SK-N-SH (cell line): Measurements from ENCODE around the gene GAB2. TPM values are rescaled to one million over a fixed set of nuclear protein-coding genes. Genes with fewer than 3 reads are reported as not detected.
A peak's percentile ranks its signal among the peaks of the same experiment; 100 is the strongest.

Source experiments
- CTCF ChIA-PET: fragments of 300-600, 350-600 bp; formaldehyde crosslinking; extraction: SDS; loops from one replicate; lab custom pipeline; 2021; lab: Yijun Ruan, JAX
- POLR2A ChIA-PET: fragments of 350-600 bp; sonication (Branson Sonifier 250); formaldehyde crosslinking; extraction: SDS; loops from one replicate; lab custom pipeline; 2020; ENCODE audit warnings: antibody characterized with exemption, inconsistent platforms; lab: Yijun Ruan, JAX
- DNase-seq: peaks from one replicate; pipeline ENCODE4 v3.0.0; 2012
- H2AFZ ChIP-seq: fragments of 200-600 bp; sonication (generic); 2 replicates; pipeline ENCODE4 v1.8.1; 2016; ENCODE audit warnings: antibody characterized with exemption, mild to moderate bottlenecking, low read depth
- H3F3A ChIP-seq: fragments of 200-600 bp; sonication (generic); replicated peaks from 2 replicates; pipeline ENCODE3; 2016; ENCODE audit warnings: antibody characterized with exemption, mild to moderate bottlenecking; ENCODE audit not compliant: insufficient read depth
- H3K27ac ChIP-seq, 2 experiments: fragments of 200-500 bp in 1 of 2; fragments of 200-600 bp in 1 of 2; sonication (Bioruptor generic) in 1 of 2; sonication (generic), shearing (Covaris generic) in 1 of 2; 2 replicates each; pipeline versions ENCODE4 v1.5.1 to v1.6.1; 2014 to 2016; ENCODE audit warnings: low read depth in 2 of 2, inconsistent platforms in 1 of 2, low read length in 1 of 2, mild to moderate bottlenecking in 1 of 2, mixed read lengths in 1 of 2
- H3K27me3 ChIP-seq: fragments of 200-600 bp; sonication (generic), shearing (Covaris generic); 2 replicates; pipeline ENCODE4 v1.6.1; 2016; ENCODE audit warnings: mixed run types; ENCODE audit not compliant: insufficient read depth
- H3K36me3 ChIP-seq, 2 experiments: fragments of 200-500 bp in 1 of 2; fragments of 200-600 bp in 1 of 2; sonication (Bioruptor generic) in 1 of 2; sonication (generic) in 1 of 2; replicated peaks in 1 of 2; 2 replicates each; pipeline versions ENCODE3 to v1.5.1; 2014 to 2016; ENCODE audit warnings: low read length in 1 of 2, mild to moderate bottlenecking in 1 of 2; ENCODE audit not compliant: insufficient read depth in 2 of 2, control insufficient read depth in 1 of 2
- H3K4me1 ChIP-seq, 2 experiments: fragments of 200-500 bp in 1 of 2; fragments of 200-600 bp in 1 of 2; sonication (Bioruptor generic) in 1 of 2; sonication (generic), shearing (Covaris generic) in 1 of 2; 2 replicates each; pipeline versions ENCODE4 v1.5.1 to v1.6.1; 2014 to 2016; ENCODE audit warnings: low read depth in 1 of 2, low read length in 1 of 2, mixed run types in 1 of 2; ENCODE audit not compliant: insufficient read depth in 2 of 2, control insufficient read depth in 1 of 2
- H3K4me2 ChIP-seq: fragments of 200-600 bp; sonication (generic), shearing (Covaris generic); 2 replicates; pipeline ENCODE4 v1.6.1; 2017; ENCODE audit warnings: mixed run types
- H3K4me3 ChIP-seq, 2 experiments: fragments of 200-500 bp in 1 of 2; fragments of 200-600 bp in 1 of 2; sonication (Bioruptor generic) in 1 of 2; sonication (generic), shearing (Covaris generic) in 1 of 2; 2 replicates each; pipeline versions ENCODE4 v1.5.1 to v1.8.1; 2014 to 2016; ENCODE audit warnings: low read depth in 2 of 2, inconsistent platforms in 1 of 2, low read length in 1 of 2, mild to moderate bottlenecking in 1 of 2, mixed read lengths in 1 of 2, moderate library complexity in 1 of 2
- H3K79me2 ChIP-seq: fragments of 200-600 bp; sonication (generic); 2 replicates; pipeline ENCODE4 v1.8.1; 2017; ENCODE audit warnings: mild to moderate bottlenecking; ENCODE audit not compliant: insufficient read depth
- H3K9ac ChIP-seq: fragments of 200-600 bp; sonication (generic); 2 replicates; pipeline ENCODE4 v1.6.1; 2017; ENCODE audit warnings: mixed run types
- H3K9me2 ChIP-seq: fragments of 200-600 bp; sonication (generic); 2 replicates; pipeline ENCODE4 v1.6.1; 2017; ENCODE audit warnings: mixed run types
- H3K9me3 ChIP-seq: fragments of 200-600 bp; sonication (generic); 2 replicates; pipeline ENCODE4 v1.6.1; 2017; ENCODE audit warnings: mixed run types, mild to moderate bottlenecking, moderate library complexity
- H4K20me1 ChIP-seq: fragments of 200-600 bp; sonication (generic); 2 replicates; pipeline ENCODE4 v1.6.1; 2017; ENCODE audit warnings: mild to moderate bottlenecking, mixed run types; ENCODE audit not compliant: insufficient read depth
- EP300 ChIP-seq, 2 experiments: IDR thresholded peaks; 2 replicates each; pipeline versions ENCODE4 v1.4.0 to v1.6.1; 2012; ENCODE audit warnings: borderline replicate concordance in 1 of 2, low read depth in 1 of 2, low read length in 1 of 2
- EZH2phosphoT487 ChIP-seq: fragments of 200-600 bp; sonication (generic); IDR thresholded peaks from 2 replicates; pipeline ENCODE4 v1.6.1; 2017; ENCODE audit warnings: low read depth, mixed run types, mild to moderate bottlenecking, antibody characterized with exemption, moderate library complexity, borderline replicate concordance
- FOXJ3 ChIP-seq: sonication (generic); formaldehyde crosslinking; IDR thresholded peaks from 2 replicates; pipeline ENCODE4 v1.5.1; 2020; ENCODE audit warnings: mild to moderate bottlenecking, missing genetic modification reagents
- FOXM1 ChIP-seq: IDR thresholded peaks from 2 replicates; pipeline ENCODE4 v1.4.0; 2012; ENCODE audit warnings: low read depth, mild to moderate bottlenecking
- GABPA ChIP-seq: IDR thresholded peaks from 2 replicates; pipeline ENCODE4 v1.4.0; 2012; ENCODE audit warnings: low read depth, mild to moderate bottlenecking
- GATA2 ChIP-seq: sonication (generic); formaldehyde crosslinking; IDR thresholded peaks from 2 replicates; pipeline ENCODE4 v1.5.0; 2020; ENCODE audit warnings: mild to moderate bottlenecking, missing genetic modification reagents
- JUND ChIP-seq: IDR thresholded peaks from 2 replicates; pipeline ENCODE4 v1.4.0; 2012
- MEF2A ChIP-seq: IDR thresholded peaks from 2 replicates; pipeline ENCODE4 v1.4.0; 2012; ENCODE audit warnings: low read depth, borderline replicate concordance
- MXI1 ChIP-seq: IDR thresholded peaks from 2 replicates; pipeline ENCODE4 v1.6.1; 2012; ENCODE audit warnings: mild to moderate bottlenecking, low read depth, low read length, improper control_type of control experiment
- NFIC ChIP-seq: IDR thresholded peaks from 2 replicates; pipeline ENCODE4 v1.4.0; 2012; ENCODE audit warnings: borderline replicate concordance
- NRF1 ChIP-seq: IDR thresholded peaks from 2 replicates; pipeline ENCODE4 v1.6.1; 2012; ENCODE audit warnings: low read depth, mild to moderate bottlenecking, low read length
- POLR2AphosphoS5 ChIP-seq: IDR thresholded peaks from 2 replicates; pipeline ENCODE4 v1.6.1; 2012; ENCODE audit warnings: low read depth, low read length
- RAD21 ChIP-seq: IDR thresholded peaks from 2 replicates; pipeline ENCODE4 v1.6.1; 2012; ENCODE audit warnings: mild to moderate bottlenecking, low read length
- RCOR1 ChIP-seq: fragments of 150-350 bp; IDR thresholded peaks from 2 replicates; pipeline ENCODE4 v1.6.1; 2017; ENCODE audit warnings: antibody characterized with exemption, low read length
- RFX5 ChIP-seq: IDR thresholded peaks from 2 replicates; pipeline ENCODE4 v1.6.1; 2012; ENCODE audit warnings: mild to moderate bottlenecking, improper control_type of control experiment, low read length
- SIN3A ChIP-seq: IDR thresholded peaks from 2 replicates; pipeline ENCODE4 v1.6.1; 2012; ENCODE audit warnings: low read depth, mild to moderate bottlenecking, low read length, moderate library complexity, borderline replicate concordance
- SMC3 ChIP-seq: IDR thresholded peaks from 2 replicates; pipeline ENCODE4 v1.6.1; 2012; ENCODE audit warnings: low read depth, low read length, improper control_type of control experiment
- TCF12 ChIP-seq: IDR thresholded peaks from 2 replicates; pipeline ENCODE4 v1.4.0; 2012
- WGBS: methylation state at CpG from one replicate; pipeline ENCODE4 v1.1.6; 2017; ENCODE audit warnings: low lambda C conversion rate; 5-methylcytosine and 5-hydroxymethylcytosine counted together
- polyA plus RNA-seq, 3 experiments: library from polyadenylated mRNA; depleted of rRNA; stranded (reverse); fragments of >200 nt; gene quantifications; 2 replicates each; pipeline ENCODE4 v1.2.3, GENCODE V29; 2012
- TF ChIP-seq, protein P1 (sequence below): IDR thresholded peaks from 2 replicates; pipeline ENCODE4 v1.4.0; 2012; ENCODE audit warnings: low read depth
- TF ChIP-seq, protein P2 (sequence below): IDR thresholded peaks from 2 replicates; pipeline ENCODE4 v1.4.0; 2012; ENCODE audit warnings: low read depth, borderline replicate concordance
- TF ChIP-seq, protein P3 (sequence below): fragments of 150-350 bp; IDR thresholded peaks from 2 replicates; pipeline ENCODE4 v1.6.1; 2017; ENCODE audit warnings: antibody characterized with exemption, low read length, low read depth, borderline replicate concordance
- TF ChIP-seq, protein P4 (sequence below): IDR thresholded peaks from 2 replicates; pipeline ENCODE4; 2012
- TF ChIP-seq, protein P5 (sequence below): fragments of 200-600 bp; sonication (generic); IDR thresholded peaks from 2 replicates; pipeline ENCODE4 v1.6.1; 2017; ENCODE audit warnings: antibody characterized with exemption, mild to moderate bottlenecking, moderate library complexity

GAB2 gene
- polyA plus RNA-seq, 1 of the 3 experiments (the other 2 are of a cell fraction): 5.6 TPM

DNA sequence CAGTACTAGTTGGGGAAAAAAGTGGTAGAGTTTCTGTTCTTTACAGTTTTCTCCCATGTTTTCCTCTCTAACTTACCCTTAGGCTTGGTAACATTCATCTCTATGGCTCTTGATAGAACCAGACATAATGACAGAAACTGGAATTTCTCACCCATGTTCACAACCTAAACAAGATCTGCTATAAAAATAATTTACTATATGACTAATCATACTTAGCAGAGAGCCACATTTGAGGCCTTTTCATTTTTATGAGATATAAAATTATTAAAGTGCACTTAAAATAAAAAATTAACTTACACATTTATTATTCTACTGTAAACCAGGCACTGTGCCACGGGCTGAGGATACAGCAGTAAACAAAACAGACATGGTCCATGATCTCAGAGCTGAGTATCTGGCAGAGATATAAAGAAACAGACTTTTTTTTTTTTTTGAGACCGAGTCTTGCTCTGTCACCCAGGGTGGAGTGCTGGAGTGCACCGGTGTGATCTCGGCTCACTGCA lies 98.1 kb downstream of the GAB2 start:
- DNase-seq: peak; percentile 28

More for the DNA sequence above, 98.1 kb downstream of the GAB2 start:
- Histone ChIP-seq H3K27me3 (no peaks in the 10 kb centered on the region), H3K9ac (peak overlapping the region; percentile 22; the same call in 1 of the 2 replicates), H3K4me2 (peak overlapping the region; percentile 69; the same call in 1 of the 2 replicates), H2AFZ (peak overlapping the region; percentile 80; the same call in 1 of the 2 replicates), H3K4me3 (no peak overlapping the region), H3K9me3 (no peaks in the 10 kb centered on the region)
- POLR2A ChIA-PET: interaction anchor here (0.6 to 1.7 kb wide), 5 partner anchors 13 to 148 kb away, joined by 3 to 7 read pairs (median 3); partner anchors contain the start of gene GAB2
- CTCF ChIA-PET: interaction anchor here (1.1 to 1.5 kb wide), 4 partner anchors 11 to 245 kb away, joined by 4 to 7 read pairs (median 6); no protein-coding TSS in a partner anchor
- no peak for TF ChIP-seq RCOR1
- no peak for TF ChIP-seq EZH2phosphoT487
- no peak for TF ChIP-seq POLR2AphosphoS5
- TF ChIP-seq, protein P1, sequence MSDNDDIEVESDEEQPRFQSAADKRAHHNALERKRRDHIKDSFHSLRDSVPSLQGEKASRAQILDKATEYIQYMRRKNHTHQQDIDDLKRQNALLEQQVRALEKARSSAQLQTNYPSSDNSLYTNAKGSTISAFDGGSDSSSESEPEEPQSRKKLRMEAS: no peak
- TF ChIP-seq FOXJ3 (CRISPR knock-in tag): peak; percentile 68; the same call in 1 of the 2 replicates
- 0 out of 2 replicates have a peak, but pooled peaks have one; percentile 14 for TF ChIP-seq GATA2 (CRISPR knock-in tag)
- peak; percentile 63 for TF ChIP-seq TCF12
- TF ChIP-seq EP300 (IDR thresholded peaks at IDR 0.05; ENCODE audit: borderline replicate concordance in 1 of 2, low read depth in 1 of 2, low read length in 1 of 2): peak in 1 of 2 experiments; percentile 72; a peak in 2 of 4 replicates
- no peak for TF ChIP-seq FOXM1
- TF ChIP-seq, protein P2, sequence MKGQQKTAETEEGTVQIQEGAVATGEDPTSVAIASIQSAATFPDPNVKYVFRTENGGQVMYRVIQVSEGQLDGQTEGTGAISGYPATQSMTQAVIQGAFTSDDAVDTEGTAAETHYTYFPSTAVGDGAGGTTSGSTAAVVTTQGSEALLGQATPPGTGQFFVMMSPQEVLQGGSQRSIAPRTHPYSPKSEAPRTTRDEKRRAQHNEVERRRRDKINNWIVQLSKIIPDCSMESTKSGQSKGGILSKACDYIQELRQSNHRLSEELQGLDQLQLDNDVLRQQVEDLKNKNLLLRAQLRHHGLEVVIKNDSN: no peak
- no peak for TF ChIP-seq SMC3
- no peak for TF ChIP-seq SIN3A
- TF ChIP-seq RFX5: no peak
- TF ChIP-seq NFIC: 0 out of 2 replicates have a peak, but pooled peaks have one; percentile 7
- no peak for TF ChIP-seq GABPA
- TF ChIP-seq, protein P3, sequence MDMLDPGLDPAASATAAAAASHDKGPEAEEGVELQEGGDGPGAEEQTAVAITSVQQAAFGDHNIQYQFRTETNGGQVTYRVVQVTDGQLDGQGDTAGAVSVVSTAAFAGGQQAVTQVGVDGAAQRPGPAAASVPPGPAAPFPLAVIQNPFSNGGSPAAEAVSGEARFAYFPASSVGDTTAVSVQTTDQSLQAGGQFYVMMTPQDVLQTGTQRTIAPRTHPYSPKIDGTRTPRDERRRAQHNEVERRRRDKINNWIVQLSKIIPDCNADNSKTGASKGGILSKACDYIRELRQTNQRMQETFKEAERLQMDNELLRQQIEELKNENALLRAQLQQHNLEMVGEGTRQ: no peak
- TF ChIP-seq MXI1: no peak
- TF ChIP-seq NRF1: no peak
- TF ChIP-seq JUND: no peak
- TF ChIP-seq MEF2A: no peak
- TF ChIP-seq, protein P4, sequence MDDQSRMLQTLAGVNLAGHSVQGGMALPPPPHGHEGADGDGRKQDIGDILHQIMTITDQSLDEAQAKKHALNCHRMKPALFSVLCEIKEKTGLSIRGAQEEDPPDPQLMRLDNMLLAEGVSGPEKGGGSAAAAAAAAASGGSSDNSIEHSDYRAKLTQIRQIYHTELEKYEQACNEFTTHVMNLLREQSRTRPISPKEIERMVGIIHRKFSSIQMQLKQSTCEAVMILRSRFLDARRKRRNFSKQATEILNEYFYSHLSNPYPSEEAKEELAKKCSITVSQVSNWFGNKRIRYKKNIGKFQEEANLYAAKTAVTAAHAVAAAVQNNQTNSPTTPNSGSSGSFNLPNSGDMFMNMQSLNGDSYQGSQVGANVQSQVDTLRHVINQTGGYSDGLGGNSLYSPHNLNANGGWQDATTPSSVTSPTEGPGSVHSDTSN: peak; percentile 55
- TF ChIP-seq RAD21: peak; percentile 23; the same call in 1 of the 2 replicates
- TF ChIP-seq, protein P5, sequence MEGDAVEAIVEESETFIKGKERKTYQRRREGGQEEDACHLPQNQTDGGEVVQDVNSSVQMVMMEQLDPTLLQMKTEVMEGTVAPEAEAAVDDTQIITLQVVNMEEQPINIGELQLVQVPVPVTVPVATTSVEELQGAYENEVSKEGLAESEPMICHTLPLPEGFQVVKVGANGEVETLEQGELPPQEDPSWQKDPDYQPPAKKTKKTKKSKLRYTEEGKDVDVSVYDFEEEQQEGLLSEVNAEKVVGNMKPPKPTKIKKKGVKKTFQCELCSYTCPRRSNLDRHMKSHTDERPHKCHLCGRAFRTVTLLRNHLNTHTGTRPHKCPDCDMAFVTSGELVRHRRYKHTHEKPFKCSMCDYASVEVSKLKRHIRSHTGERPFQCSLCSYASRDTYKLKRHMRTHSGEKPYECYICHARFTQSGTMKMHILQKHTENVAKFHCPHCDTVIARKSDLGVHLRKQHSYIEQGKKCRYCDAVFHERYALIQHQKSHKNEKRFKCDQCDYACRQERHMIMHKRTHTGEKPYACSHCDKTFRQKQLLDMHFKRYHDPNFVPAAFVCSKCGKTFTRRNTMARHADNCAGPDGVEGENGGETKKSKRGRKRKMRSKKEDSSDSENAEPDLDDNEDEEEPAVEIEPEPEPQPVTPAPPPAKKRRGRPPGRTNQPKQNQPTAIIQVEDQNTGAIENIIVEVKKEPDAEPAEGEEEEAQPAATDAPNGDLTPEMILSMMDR: no peak
- TF ChIP-seq, all 33 proteins: peak for 7
- H3K4me1 ChIP-seq: peaks cover 19 to 36% of the 10 kb centered on the region in 2 experiments
- H4K20me1 ChIP-seq: no peaks in the 10 kb centered on the region
- H3K9me2 ChIP-seq: no peaks in the 10 kb centered on the region
- no peaks in the 10 kb centered on the region for H3K36me3 ChIP-seq
- H3K27ac ChIP-seq: peak overlapping the region; percentile 62 to 95
- peaks cover 9% of the 10 kb centered on the region for H3F3A ChIP-seq
- WGBS: 27% methylated on average over 4 of the region's 4 CpGs
- H3K79me2 ChIP-seq: peaks cover 3% of the 10 kb centered on the region; the same call in 1 of the 2 replicates
